ENCODE results near the gene SHROOM3. TPM values are rescaled to one million over a fixed set of nuclear protein-coding genes. Genes with fewer than 3 reads are reported as not detected.

SHROOM3 gene
- total and polyA plus RNA-seq, 2 experiments from 2014 or later: 11.3 to 73.5 TPM

GRCh38 chr4:76406081-76406480 is 28.9 kb upstream of the SHROOM3 start:
- Histone ChIP-seq H3K9me2 (ENCODE audit: insufficient read depth) (0 out of 2 replicates have a peak, but pooled peaks cover 4% of the 10 kb centered on the region), H3K27ac (ENCODE audit: low read depth) (no peak overlapping the region), H3K79me2 (replicated peaks; ENCODE audit: insufficient read depth) (no peaks in the 10 kb centered on the region), H3F3A (replicated peaks; ENCODE audit: low read depth) (no peaks in the 10 kb centered on the region), H3K4me2 (no peak overlapping the region), H3K4me3 (no peak overlapping the region), H3K27me3 (ENCODE audit: insufficient read depth) (no peaks in the 10 kb centered on the region), H3K4me1 (ENCODE audit: insufficient read depth) (no peaks in the 10 kb centered on the region), H2AFZ (no peak overlapping the region), H3K36me3 (ENCODE audit: insufficient read depth) (no peaks in the 10 kb centered on the region), H4K20me1 (replicated peaks; ENCODE audit: insufficient read depth) (no peaks in the 10 kb centered on the region)
- no peaks in the 10 kb centered on the region for H3K9me3 Mint-ChIP-seq
- peaks cover under 1% of the 10 kb centered on the region; the same call in 2 of the 3 replicates for H3K4me1 Mint-ChIP-seq
- no peak for TF ChIP-seq CREB1 (CRISPR knock-in tag; IDR thresholded peaks at IDR 0.05; ENCODE audit: low read depth)
- no peak for TF ChIP-seq POLR2AphosphoS5 (IDR thresholded peaks at IDR 0.05; ENCODE audit: low read depth)
- no peak for TF ChIP-seq ZNF462 (CRISPR knock-in tag; IDR thresholded peaks at IDR 0.05)
- no peak for TF ChIP-seq STAT1 (IDR thresholded peaks at IDR 0.05; ENCODE audit: unreplicated experiment)
- TF ChIP-seq REST (IDR thresholded peaks at IDR 0.05; ENCODE audit: unreplicated experiment): no peak
- TF ChIP-seq NANOG (IDR thresholded peaks at IDR 0.05; ENCODE audit: borderline replicate concordance): no peak
- no peak for TF ChIP-seq ETS1 (IDR thresholded peaks at IDR 0.05)
- no peak for TF ChIP-seq JUNB (IDR thresholded peaks at IDR 0.05; ENCODE audit: unreplicated experiment)
- no peaks in the 10 kb centered on the region for H3K36me3 Mint-ChIP-seq (ENCODE audit: low read depth)
- DNase-seq (ENCODE audit: low spot score): no peak
- H3K27me3 Mint-ChIP-seq (ENCODE audit: insufficient read depth, low read depth, poor library complexity): peaks cover 2% of the 10 kb centered on the region
- no peak overlapping the region for H3K4me3 Mint-ChIP-seq
- H3K27ac Mint-ChIP-seq: no peak overlapping the region
- no peak for ATAC-seq

All from GM23338 (cell line).